ENCODE results near the gene ARHGEF17. TPM values are rescaled to one million over a fixed set of nuclear protein-coding genes. Genes with fewer than 3 reads are reported as not detected.

Gene ARHGEF17
- total RNA-seq, 1 donor from 2014 or later = not detected

- intact Hi-C loops (cut with micrococcal nuclease) = no loop called here
Measured at GRCh38 chr11:73311394-73311869, 3.4 kb downstream of the ARHGEF17 start.

GRCh38 chr11:73312036-73312435, 4.0 kb downstream of the ARHGEF17 start:
- intact Hi-C loops (cut with micrococcal nuclease) = no loop called here

- intact Hi-C loops (cut with micrococcal nuclease) = no loop called here
Measured at GRCh38 chr11:73312851-73313327, 4.8 kb downstream of the ARHGEF17 start.

GRCh38 chr11:73313652-73314051, 5.6 kb downstream of the ARHGEF17 start:
- intact Hi-C loops (cut with micrococcal nuclease) = no loop called here

- intact Hi-C loops (cut with micrococcal nuclease) = no loop called here
Measured at GRCh38 chr11:73314117-73314961, 6.3 kb downstream of the ARHGEF17 start.

- intact Hi-C loops (cut with micrococcal nuclease) = no loop called here
Measured at GRCh38 chr11:73315293-73316020, 7.4 kb downstream of the ARHGEF17 start.

GRCh38 chr11:73316422-73316821, 8.3 kb downstream of the ARHGEF17 start:
- intact Hi-C loops (cut with micrococcal nuclease) = no loop called here

- intact Hi-C loops (cut with micrococcal nuclease) = no loop called here
Measured at GRCh38 chr11:73317373-73317772, 9.3 kb downstream of the ARHGEF17 start.

GRCh38 chr11:73317803-73318202, 9.7 kb downstream of the ARHGEF17 start:
- intact Hi-C loops (cut with micrococcal nuclease) = no loop called here

GRCh38 chr11:73318501-73319011, 10.5 kb downstream of the ARHGEF17 start:
- intact Hi-C loops (cut with micrococcal nuclease) = no loop called here

- intact Hi-C loops (cut with micrococcal nuclease) = no loop called here
Measured at GRCh38 chr11:73320763-73321603, 12.9 kb downstream of the ARHGEF17 start.

- intact Hi-C loops (cut with micrococcal nuclease) = no loop called here
Measured at GRCh38 chr11:73321604-73322381, 13.7 kb downstream of the ARHGEF17 start.

GRCh38 chr11:73322382-73323306, 14.6 kb downstream of the ARHGEF17 start:
- intact Hi-C loops (cut with micrococcal nuclease) = no loop called here

GRCh38 chr11:73323464-73323863, 15.4 kb downstream of the ARHGEF17 start:
- intact Hi-C loops (cut with micrococcal nuclease) = no loop called here

GRCh38 chr11:73324116-73324515, 16.0 kb downstream of the ARHGEF17 start:
- intact Hi-C loops (cut with micrococcal nuclease) = no loop called here

GRCh38 chr11:73324665-73325035, 16.6 kb downstream of the ARHGEF17 start:
- intact Hi-C loops (cut with micrococcal nuclease) = no loop called here

GRCh38 chr11:73325036-73325981, 17.2 kb downstream of the ARHGEF17 start:
- intact Hi-C loops (cut with micrococcal nuclease) = no loop called here

Measured in T-helper 1 cell treated with Interleukin-12 subunit alpha and Interleukin-12 subunit beta and Interleukin-4 antibody, amounts not matched to agents 30 ng/mL and 1 ng/mL, for 36 hours (primary cell).